A673 (cell line): ENCODE results near the gene HNRNPA1L2. TPM values are rescaled to one million over a fixed set of nuclear protein-coding genes. Genes with fewer than 3 reads are reported as not detected.
"Not testable (repeated sequence)": the region's sequence is repeated elsewhere in the genome, so short reads cannot be mapped to it uniquely, and the experiment has no call there.

Experiments used
- Bru-seq: library from RNA; stranded (reverse); fragments of 400-500 nt; gene quantifications from one replicate; lab custom pipeline; 2021; lab: Mats Ljungman, UMichigan
- BruChase-seq, 2 experiments: library from RNA; stranded (reverse); fragments of 400-500 nt; gene quantifications; one replicate each; lab custom pipeline; 2021; lab: Mats Ljungman, UMichigan
- BruUV-seq: library from RNA; stranded (reverse); fragments of 400-500 nt; replicated peaks from 2 replicates; lab custom pipeline; 2021; lab: Mats Ljungman, UMichigan
- CTCF ChIA-PET: fragments of 300-600 bp; sonication (Branson Sonifier 250); formaldehyde crosslinking; loops from one replicate; lab custom pipeline; 2022; ENCODE audit warnings: antibody characterized with exemption; lab: Charles Lee
- POLR2A ChIA-PET: fragments of 300-600 bp; sonication (Branson Sonifier 250); formaldehyde crosslinking; loops from one replicate; lab custom pipeline; 2022; ENCODE audit warnings: antibody characterized with exemption; ENCODE audit not compliant: low non-redundant PET; lab: Charles Lee
- DNase-seq: peaks from one replicate; pipeline ENCODE4 v3.0.0-alpha.2; 2015; ENCODE audit warnings: low spot score
- H3K27ac ChIP-seq: fragments of 200-600 bp; sonication (generic); 2 replicates; pipeline ENCODE4 v1.5.1; 2016; ENCODE audit warnings: mixed run types, low read depth, mild to moderate bottlenecking, mixed read lengths, antibody characterized with exemption, low read length; ENCODE audit not compliant: poor library complexity, severe bottlenecking
- H3K27me3 ChIP-seq: fragments of 200-600 bp; sonication (generic); replicated peaks from 2 replicates; pipeline ENCODE4 v1.6.1; 2017; ENCODE audit warnings: mixed run types, low read depth, mild to moderate bottlenecking, mixed read lengths, antibody characterized with exemption, low read length; ENCODE audit not compliant: insufficient read depth, poor library complexity
- H3K36me3 ChIP-seq: fragments of 200-600 bp; sonication (generic); 2 replicates; pipeline ENCODE4 v1.6.1; 2016; ENCODE audit warnings: mixed run types, mild to moderate bottlenecking, mixed read lengths, antibody characterized with exemption, low read length; ENCODE audit not compliant: insufficient read depth, poor library complexity, severe bottlenecking
- H3K4me1 ChIP-seq: fragments of 200-600 bp; sonication (generic); 2 replicates; pipeline ENCODE4 v1.6.1; 2017; ENCODE audit warnings: mixed run types, mild to moderate bottlenecking, mixed read lengths, antibody characterized with exemption, low read length; ENCODE audit not compliant: insufficient read depth, poor library complexity, severe bottlenecking
- H3K4me3 ChIP-seq: fragments of 200-600 bp; sonication (generic); 2 replicates; pipeline ENCODE4 v1.5.1; 2016; ENCODE audit warnings: low read depth, mixed run types, mild to moderate bottlenecking, mixed read lengths, low read length; ENCODE audit not compliant: poor library complexity, severe bottlenecking
- H3K9me3 ChIP-seq: fragments of 200-600 bp; sonication (generic); 2 replicates; pipeline ENCODE4 v1.6.1; 2016; ENCODE audit warnings: mixed run types, low read depth, mild to moderate bottlenecking, mixed read lengths, antibody characterized with exemption, low read length; ENCODE audit not compliant: poor library complexity, severe bottlenecking
- CTCF ChIP-seq: fragments of 300-800, 200-600 bp; sonication (generic); conservative IDR thresholded peaks from 2 replicates; pipeline ENCODE4 v1.5.1; 2017; ENCODE audit warnings: low read depth, mild to moderate bottlenecking, antibody characterized with exemption, low read length, moderate library complexity, mixed read lengths
- EZH2 ChIP-seq: fragments of 200-600 bp; sonication (generic); IDR thresholded peaks from 2 replicates; pipeline ENCODE4 v1.6.1; 2017; ENCODE audit warnings: borderline replicate concordance, low read depth, mild to moderate bottlenecking, mixed read lengths, antibody characterized with exemption, low read length; ENCODE audit not compliant: poor library complexity, severe bottlenecking
- intact Hi-C: fragments of 100-400 bp; cut with micrococcal nuclease; formaldehyde crosslinking; loops from one replicate; pipeline ENCODE4 v1.10.0; 2022; ENCODE audit not compliant: unreplicated experiment
- long read RNA-seq: library from polyadenylated mRNA; stranded (forward); transcript quantifications from one replicate; pipeline ENCODE4 v2.0.0, GENCODE V29; 2022
- total RNA-seq: library from RNA; stranded (reverse); gene quantifications from 2 replicates; pipeline ENCODE4 v1.2.3, GENCODE V29; 2021

Gene HNRNPA1L2
- total RNA-seq = 10.1 and 10.7 TPM in 2 replicates
- Bru-seq, nascent RNA = percentile 83 among the genes with signal in this experiment
- percentile 92 among the genes with signal in this experiment for BruChase-seq, experiment 1, labeled RNA remaining after a 2-hour chase
- percentile 92 among the genes with signal in this experiment for BruChase-seq, experiment 2, labeled RNA remaining after a 6-hour chase
- long read RNA-seq = 0 reads

- no peaks in the 10 kb centered on the region for H3K4me1 ChIP-seq
- POLR2A ChIA-PET = no interaction called here
- no peaks in the 10 kb centered on the region for H3K27me3 ChIP-seq
- intact Hi-C loops = no loop called here
- no peaks in the 10 kb centered on the region for H3K9me3 ChIP-seq
- TF ChIP-seq CTCF = no peak
- no peak for TF ChIP-seq EZH2
- H3K4me3 ChIP-seq = no peak within 1 kb of the TSS
- no peak for DNase-seq
- no peak within 1 kb of the TSS for H3K27ac ChIP-seq
- BruUV-seq = no TSS peak
- CTCF ChIA-PET = no interaction called here
- H3K36me3 ChIP-seq = no peaks in the 10 kb centered on the region
Observed at GRCh38 chr13:52642131-52642530, at the start of gene HNRNPA1L2. HNRNPA1L2 (plus strand) TSS chr13:52642431; CDS start chr13:52642493, 62 bp downstream.

GRCh38 chr13:52593175-52593574 lies 49.1 kb upstream of the HNRNPA1L2 start:
- intact Hi-C loops, H3K4me3 ChIP-seq, CTCF ChIA-PET, H3K27ac ChIP-seq, H3K27me3 ChIP-seq, H3K9me3 ChIP-seq, H3K36me3 ChIP-seq, H3K4me1 ChIP-seq, POLR2A ChIA-PET, DNase-seq, BruUV-seq: not testable (repeated sequence)

- H3K4me1 ChIP-seq, H3K27me3 ChIP-seq, intact Hi-C loops, DNase-seq, BruUV-seq, H3K9me3 ChIP-seq, H3K4me3 ChIP-seq, POLR2A ChIA-PET, H3K27ac ChIP-seq, CTCF ChIA-PET, H3K36me3 ChIP-seq: not testable (repeated sequence)
Observed at GRCh38 chr13:52593812-52594211, 48.4 kb upstream of the HNRNPA1L2 start.

- H3K9me3 ChIP-seq, CTCF ChIA-PET, H3K4me1 ChIP-seq, H3K27ac ChIP-seq, BruUV-seq, H3K27me3 ChIP-seq, DNase-seq, POLR2A ChIA-PET, intact Hi-C loops, H3K36me3 ChIP-seq, H3K4me3 ChIP-seq: not testable (repeated sequence)
Observed at GRCh38 chr13:52594295-52594694, 47.9 kb upstream of the HNRNPA1L2 start.
